ENCODE measurements around the gene ARHGEF11.

Gene ARHGEF11

GRCh38 chr1:157044326-157044725 lies 1.2 kb downstream of the ARHGEF11 start:
- no peak for DNase-seq (ENCODE audit: low read depth)

- DNase-seq (ENCODE audit: low read depth): no peak
These were observed 1.9 kb downstream of the ARHGEF11 start for GRCh38 chr1:157043685-157044084.

DNA sequence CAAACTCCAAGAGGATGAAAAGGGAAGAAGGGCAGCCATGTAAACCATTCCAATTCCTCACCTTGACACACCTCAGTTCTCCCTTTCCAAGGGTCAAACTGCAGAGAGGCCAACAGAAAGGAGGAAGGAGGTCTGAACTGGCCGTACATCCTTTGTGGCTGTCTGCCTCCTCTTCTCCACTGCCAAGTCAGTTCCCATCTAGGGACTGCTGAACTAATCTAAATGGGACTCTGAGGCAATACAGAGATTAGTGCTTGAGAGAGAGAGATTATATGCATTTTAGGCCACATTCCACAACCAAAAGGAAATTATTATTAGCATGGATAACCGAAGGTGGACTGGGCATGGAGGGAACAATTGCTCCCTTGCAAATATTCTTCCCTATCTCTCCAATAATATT lies 2.7 kb downstream of the ARHGEF11 start:
- DNase-seq (ENCODE audit: low read depth): no peak

DNA sequence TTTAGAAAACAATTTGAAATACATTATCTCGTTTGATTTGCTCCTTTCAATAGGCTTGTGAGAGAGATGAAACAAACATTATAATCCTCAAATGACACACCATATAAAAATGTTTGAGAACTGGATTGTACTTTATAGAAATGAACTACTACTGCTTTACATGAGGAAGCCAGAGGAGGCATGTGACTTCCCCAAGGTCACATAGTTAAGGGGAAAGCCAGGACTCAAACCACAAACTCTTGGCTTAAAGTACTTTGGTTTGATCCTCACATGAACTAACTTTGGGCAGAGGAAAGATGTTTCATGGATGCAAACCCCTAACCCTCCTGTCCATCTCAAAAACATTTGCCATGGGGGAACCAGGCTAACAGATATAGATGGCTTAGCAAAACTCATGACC lies 4.7 kb downstream of the ARHGEF11 start:
- no peak for DNase-seq (ENCODE audit: low read depth)

DNA sequence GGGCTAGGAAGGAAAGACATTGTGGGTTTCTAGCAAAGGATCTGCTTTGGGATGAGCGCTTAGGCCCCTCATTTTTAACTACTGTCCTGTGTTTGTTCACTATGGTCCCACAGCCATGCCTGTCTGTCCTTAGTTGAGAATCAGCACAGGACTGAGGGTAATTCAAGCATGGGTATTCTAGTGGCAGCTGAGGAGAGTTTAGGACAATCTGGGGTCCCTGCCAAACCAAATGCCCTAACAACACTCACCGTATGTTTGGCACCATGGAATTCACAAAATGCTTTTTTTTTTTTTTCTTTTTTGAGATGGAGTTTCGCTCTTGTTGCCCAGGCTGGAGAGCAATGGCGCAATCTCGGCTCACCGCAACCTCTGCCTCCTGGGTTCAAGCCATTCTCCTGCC lies 10.4 kb downstream of the ARHGEF11 start:
- DNase-seq (ENCODE audit: low read depth): no peak

DNA sequence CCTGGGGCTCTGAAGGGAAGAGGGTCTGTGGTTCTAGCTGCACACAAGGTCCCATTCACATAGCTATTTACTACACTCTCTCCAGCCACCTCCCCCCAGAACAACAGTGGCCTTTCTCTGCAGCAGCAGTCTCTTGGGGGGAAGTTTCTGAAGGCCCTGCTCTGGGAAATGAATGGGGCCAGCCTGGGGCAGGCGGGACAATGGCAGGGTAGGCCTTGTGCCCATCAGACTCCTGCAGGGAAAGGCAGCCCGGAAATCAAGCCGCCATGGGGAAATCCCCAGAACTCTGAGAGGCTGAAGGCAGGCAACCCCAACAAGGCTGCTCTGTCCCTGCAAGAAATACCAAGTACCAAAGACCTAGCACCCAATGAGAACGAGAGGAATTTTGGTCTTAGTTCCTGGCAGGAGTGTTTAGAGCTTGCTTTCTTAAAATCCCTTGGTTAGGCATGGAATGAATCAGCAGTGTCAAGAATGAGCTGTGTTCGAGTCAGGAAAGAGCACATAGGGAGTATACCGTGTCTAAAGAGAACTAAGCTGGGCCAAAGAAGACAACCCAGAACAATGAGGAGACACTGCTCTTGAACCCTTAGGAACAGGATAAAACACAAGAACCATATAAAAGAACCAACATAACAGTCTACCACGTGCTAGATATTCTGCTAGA lies 11.3 kb downstream of the ARHGEF11 start:
- no peak for DNase-seq (ENCODE audit: low read depth)

DNA sequence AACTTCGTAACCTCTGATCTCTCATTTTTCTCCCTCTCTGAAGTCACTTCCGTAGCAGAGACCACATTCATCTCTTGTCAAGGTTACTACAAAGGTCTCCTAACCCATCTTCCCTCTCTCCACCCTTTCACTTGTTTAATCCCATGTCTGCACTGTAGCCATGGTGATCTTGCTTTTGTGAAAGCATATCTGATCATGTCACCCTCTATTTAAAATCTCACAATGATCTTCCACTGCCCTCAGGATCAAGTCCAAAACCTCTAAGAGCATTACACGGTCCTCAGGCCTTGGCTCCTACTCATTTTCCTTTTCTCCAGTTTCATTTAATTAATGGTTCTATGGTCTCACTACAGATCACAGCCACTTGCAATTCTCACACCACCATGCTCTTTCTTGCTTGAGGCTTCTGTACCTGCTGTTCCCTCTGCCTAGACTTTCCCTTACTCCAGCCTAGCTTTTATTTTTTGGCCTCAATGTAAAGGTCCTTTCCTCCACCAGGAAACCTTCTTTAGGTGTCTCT lies 12.1 kb downstream of the ARHGEF11 start:
- no peak for DNase-seq (ENCODE audit: low read depth)

- DNase-seq (ENCODE audit: low read depth): no peak
These were observed 13.2 kb downstream of the ARHGEF11 start for GRCh38 chr1:157032303-157032702.

DNA sequence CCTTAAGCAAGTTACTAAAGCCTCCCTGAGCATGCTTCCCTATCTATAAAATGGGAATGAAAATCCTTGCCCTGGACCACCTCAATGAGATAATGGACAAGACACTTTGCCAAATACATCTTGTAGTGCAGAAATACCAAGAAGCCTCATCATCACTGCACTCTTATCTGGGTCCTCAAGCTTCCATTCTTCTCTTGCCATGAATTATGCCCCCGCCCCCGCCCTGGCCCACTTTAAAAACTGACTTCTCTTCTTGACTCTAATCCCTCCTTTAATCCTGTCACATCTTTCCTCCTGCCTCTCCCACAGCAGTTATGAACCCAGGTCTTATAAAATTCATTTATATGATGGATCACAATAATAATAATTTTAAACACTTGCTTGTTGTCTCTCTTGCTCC lies 14.8 kb downstream of the ARHGEF11 start:
- DNase-seq (ENCODE audit: low read depth): no peak

- no peak for DNase-seq (ENCODE audit: low read depth)
These were observed 16.9 kb downstream of the ARHGEF11 start for GRCh38 chr1:157028674-157029073.

GRCh38 chr1:157025856-157026255 lies 19.7 kb downstream of the ARHGEF11 start:
- DNase-seq (ENCODE audit: low read depth): no peak

GRCh38 chr1:157025385-157025784 lies 20.2 kb downstream of the ARHGEF11 start:
- no peak for DNase-seq (ENCODE audit: low read depth)

- DNase-seq (ENCODE audit: low read depth): no peak
These were observed 23.9 kb downstream of the ARHGEF11 start for GRCh38 chr1:157021688-157022087.

GRCh38 chr1:157019457-157019856 lies 26.1 kb downstream of the ARHGEF11 start:
- no peak for DNase-seq (ENCODE audit: low read depth)

GRCh38 chr1:157011845-157012244 lies 33.7 kb downstream of the ARHGEF11 start:
- DNase-seq (ENCODE audit: low read depth): no peak

DNA sequence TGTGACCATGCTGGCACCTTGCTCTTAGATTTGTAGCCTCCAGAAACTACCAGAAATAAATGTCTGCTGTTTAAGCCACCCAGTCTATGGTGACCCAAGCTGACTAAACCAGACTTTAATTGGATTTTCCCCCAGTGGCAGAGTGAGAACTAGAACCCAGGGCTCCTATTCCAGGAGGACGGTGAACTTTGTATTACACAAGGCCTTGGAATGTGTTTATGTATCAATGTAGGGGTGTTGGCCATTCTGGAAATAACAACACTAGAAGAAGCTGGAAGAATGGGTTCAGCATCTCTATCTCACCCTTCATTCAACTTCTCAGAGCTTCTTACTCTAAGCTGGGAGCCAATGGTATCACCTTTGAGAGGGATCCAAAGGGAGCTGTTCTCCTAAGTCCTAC lies 37.0 kb downstream of the ARHGEF11 start:
- DNase-seq (ENCODE audit: low read depth): no peak

DNA sequence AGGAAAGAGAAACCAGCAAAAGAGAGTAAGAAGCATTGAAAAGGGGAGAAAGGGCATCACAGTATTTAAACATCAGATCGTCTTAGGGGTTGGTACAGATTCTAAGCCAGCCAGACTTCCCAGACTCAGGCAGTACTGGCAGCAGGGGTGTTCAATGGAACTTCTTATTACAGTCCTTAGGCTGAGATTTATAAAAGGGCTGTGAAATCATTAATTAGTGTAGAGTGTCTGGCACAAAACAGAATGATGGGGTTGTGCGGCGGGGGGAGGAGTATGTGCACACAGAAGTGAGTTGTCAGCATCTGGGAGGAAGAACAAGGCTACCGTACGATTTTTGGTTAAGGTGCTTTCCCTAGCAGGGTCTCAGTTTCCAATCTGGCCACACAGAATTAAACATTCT lies 38.2 kb downstream of the ARHGEF11 start:
- DNase-seq (ENCODE audit: low read depth): no peak

GRCh38 chr1:157006676-157007075 lies 38.9 kb downstream of the ARHGEF11 start:
- no peak for DNase-seq (ENCODE audit: low read depth)

DNA sequence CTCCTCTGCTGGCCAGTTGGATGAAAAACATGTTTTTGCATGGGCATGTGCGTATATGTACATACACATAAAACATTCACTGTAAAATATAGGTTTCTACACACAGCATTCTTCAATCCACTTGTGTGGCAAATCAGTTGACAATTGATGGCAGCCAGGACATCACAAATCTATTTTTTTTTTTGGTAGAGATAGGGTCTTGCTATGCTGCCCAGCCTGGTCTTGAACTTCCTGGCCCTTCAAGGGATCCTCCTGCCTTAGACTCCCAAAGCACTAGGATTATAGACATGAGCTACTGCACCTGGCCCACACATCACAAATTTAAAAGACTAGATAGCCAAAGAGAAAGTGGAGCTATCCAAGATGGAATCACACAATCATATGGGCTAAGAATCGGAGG lies 39.6 kb downstream of the ARHGEF11 start:
- DNase-seq (ENCODE audit: low read depth): no peak

DNA sequence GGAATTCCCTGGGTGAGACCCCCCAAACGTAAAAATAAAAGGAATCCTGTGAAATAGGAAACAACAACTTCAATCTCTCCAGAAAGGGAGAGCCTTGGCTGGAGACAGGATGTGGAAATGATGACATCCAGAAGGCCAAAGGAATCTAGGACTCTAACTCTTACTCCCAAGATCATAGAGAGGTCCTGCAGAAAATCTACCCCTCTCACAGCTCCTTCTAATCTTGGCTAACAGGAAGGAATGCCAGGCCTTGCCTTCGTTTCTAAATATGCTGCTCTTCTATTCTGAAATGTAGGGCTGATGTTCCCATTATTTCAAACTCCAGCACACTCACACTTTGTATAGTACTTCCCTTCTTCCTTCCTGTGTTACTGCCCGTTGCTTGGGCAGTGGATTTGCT lies 40.7 kb downstream of the ARHGEF11 start:
- no peak for DNase-seq (ENCODE audit: low read depth)

DNA sequence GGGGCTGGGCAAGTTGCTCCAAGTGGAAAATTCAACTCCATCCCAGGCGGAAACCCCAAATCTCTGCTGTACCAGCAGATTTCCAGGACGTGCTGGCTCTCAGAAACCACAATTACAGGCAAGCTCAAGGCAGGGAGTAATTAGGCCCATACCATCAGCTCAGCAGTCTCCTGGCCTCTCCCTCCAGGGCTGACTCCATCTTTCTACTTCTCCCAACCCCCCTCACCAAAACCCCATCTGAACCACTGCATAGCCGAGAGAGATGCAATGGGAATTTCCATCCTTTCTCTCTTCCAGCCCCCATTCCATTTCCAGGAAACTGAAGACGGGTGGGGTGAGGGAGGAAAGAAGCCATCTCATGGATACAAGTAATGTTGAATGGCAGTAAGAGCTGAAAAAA lies 41.2 kb downstream of the ARHGEF11 start:
- DNase-seq (ENCODE audit: low read depth): no peak

DNA sequence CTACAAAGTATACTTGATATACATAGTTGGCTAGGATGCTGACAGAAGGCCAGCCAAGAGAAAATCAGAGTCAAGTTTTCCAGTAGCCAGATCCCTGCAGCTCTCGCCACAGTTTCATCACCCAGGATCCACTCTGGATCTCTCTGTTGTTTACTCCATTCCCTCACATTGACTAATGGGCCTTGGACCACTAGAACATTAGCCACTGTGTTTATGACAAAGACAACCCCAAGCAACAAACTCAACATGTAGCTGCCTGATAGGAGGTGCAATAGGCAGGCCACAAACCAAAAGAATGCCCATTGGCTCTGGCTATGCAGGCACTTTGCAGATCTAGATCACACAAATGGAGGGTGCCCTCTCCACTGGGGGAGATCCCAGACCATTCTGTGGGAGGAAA lies 44.2 kb downstream of the ARHGEF11 start:
- no peak for DNase-seq (ENCODE audit: low read depth)

- DNase-seq (ENCODE audit: low read depth): no peak
These were observed 44.9 kb downstream of the ARHGEF11 start for GRCh38 chr1:157000686-157001085.

GRCh38 chr1:156999596-157000320 lies 45.8 kb downstream of the ARHGEF11 start:
- DNase-seq (ENCODE audit: low read depth): no peak

Data from activated gamma-delta T cell treated with anti-CD3 and anti-CD28 coated beads, Interleukin-2, amount 50 U/mL, for 16 hours (primary cell).